ENCODE data around the gene TSC1.

TSC1 gene

GRCh38 chr9:132857616-132858342 is 86.6 kb downstream of the TSC1 start:
- peak; percentile 73 for DNase-seq

GRCh38 chr9:132857031-132857430 is 87.4 kb downstream of the TSC1 start:
- no peak for DNase-seq

- no peak for DNase-seq
These were observed 88.5 kb downstream of the TSC1 start for GRCh38 chr9:132855904-132856303.

GRCh38 chr9:132854832-132855231 is 89.6 kb downstream of the TSC1 start:
- DNase-seq, result no peak

GRCh38 chr9:132853482-132853881 is 90.9 kb downstream of the TSC1 start:
- DNase-seq, result no peak

GRCh38 chr9:132849185-132849706 is 95.2 kb downstream of the TSC1 start:
- peak; percentile 60 for DNase-seq

- no peak for DNase-seq
These were observed 97.4 kb downstream of the TSC1 start for GRCh38 chr9:132846918-132847515.

- no peak for DNase-seq
These were observed 98.1 kb downstream of the TSC1 start for GRCh38 chr9:132846109-132846917.

- DNase-seq, result no peak
These were observed 102.0 kb downstream of the TSC1 start for GRCh38 chr9:132842124-132843044.

Data from RPMI8226 (cell line).